ENCODE results near the gene ZNF609.
"Not testable (repeated sequence)": the region's sequence is repeated elsewhere in the genome, so short reads cannot be mapped to it uniquely, and the experiment has no call there.

Gene ZNF609

GRCh38 chr15:64630396-64631107 lies 170.2 kb downstream of the ZNF609 start:
- no peak for DNase-seq

GRCh38 chr15:64632639-64633038 lies 172.3 kb downstream of the ZNF609 start:
- not testable (repeated sequence) for DNase-seq

DNA sequence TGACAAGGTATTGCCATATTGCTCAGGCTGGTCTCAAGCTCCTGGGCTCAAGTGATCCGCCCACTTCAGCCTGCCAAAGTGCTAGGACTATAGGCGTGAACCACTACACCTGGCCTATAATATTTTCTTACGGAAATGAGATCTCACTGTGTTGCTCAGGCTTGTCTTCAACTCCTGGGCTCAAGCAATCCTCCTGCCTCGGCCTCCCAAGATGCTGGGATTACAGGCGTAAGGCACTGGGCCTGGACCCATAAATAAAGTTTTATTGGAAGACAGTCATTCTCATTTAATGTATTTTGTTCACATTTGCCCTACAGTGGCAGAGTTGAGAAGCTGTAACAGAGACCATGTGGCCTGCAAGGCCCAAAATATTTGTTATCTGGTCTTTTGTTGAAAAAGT lies 173.0 kb downstream of the ZNF609 start:
- no peak for DNase-seq

DNA sequence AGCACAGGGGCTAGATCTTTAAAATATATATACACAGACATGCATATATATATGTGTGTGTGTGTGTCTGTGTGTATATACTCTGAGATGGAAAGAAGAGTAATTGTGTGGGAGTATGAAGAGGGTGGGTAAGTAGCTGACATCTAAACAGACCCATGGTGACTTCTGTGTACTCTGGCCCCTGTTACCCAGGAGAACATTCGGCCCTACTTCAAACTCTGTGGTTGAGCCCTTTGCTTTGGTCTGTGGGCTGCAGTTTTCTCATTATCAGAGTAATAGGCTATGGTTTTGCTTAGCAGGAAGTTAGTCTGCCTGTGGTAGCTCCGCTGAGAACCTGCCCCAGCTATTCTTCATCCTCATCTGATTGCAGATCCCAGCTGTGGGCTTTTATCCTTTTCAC lies 173.6 kb downstream of the ZNF609 start:
- peak; percentile 49 for DNase-seq

DNA sequence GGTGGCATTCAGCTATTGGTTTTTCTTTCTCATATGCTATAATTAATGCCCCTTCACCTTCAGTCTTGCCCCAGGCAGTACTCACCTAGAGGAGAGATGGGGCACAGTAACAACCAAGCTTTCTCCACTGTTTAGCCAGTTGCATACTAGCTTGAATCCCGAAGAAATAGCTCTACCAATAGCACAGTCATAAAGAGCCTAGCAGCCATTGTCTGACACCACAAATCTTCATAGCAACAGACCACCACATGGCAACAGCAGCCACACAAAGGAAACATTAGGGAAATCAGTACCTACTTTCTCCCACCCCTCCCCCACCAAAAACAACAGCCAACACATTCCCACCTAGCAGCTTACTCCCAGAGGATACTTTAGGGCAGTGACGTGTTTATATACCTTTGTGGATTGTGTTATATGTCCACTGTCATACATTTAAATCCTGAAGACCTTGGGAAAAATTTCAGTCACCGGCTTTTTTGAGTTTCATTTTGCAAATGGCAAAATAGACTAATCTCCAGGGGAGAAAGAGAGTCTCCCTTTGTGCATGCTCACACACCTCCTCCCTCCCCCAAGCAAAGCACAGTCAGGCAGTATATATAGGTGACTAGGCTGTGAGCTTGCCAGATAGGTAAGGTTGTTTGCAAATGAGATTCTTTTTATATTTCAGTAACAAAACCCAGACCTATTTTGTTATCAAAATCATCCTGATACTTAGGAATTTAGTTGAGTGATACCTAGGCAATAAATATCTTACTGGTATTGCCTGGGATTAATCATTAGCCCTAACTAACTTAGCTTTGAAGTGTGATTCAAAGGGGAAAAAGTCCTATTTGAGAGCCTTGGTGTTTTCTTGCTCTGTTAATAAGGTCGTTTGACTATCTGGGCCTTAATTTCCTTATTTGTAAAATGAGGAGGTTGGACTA lies 174.5 kb downstream of the ZNF609 start:
- peak; percentile 64 for DNase-seq

DNA sequence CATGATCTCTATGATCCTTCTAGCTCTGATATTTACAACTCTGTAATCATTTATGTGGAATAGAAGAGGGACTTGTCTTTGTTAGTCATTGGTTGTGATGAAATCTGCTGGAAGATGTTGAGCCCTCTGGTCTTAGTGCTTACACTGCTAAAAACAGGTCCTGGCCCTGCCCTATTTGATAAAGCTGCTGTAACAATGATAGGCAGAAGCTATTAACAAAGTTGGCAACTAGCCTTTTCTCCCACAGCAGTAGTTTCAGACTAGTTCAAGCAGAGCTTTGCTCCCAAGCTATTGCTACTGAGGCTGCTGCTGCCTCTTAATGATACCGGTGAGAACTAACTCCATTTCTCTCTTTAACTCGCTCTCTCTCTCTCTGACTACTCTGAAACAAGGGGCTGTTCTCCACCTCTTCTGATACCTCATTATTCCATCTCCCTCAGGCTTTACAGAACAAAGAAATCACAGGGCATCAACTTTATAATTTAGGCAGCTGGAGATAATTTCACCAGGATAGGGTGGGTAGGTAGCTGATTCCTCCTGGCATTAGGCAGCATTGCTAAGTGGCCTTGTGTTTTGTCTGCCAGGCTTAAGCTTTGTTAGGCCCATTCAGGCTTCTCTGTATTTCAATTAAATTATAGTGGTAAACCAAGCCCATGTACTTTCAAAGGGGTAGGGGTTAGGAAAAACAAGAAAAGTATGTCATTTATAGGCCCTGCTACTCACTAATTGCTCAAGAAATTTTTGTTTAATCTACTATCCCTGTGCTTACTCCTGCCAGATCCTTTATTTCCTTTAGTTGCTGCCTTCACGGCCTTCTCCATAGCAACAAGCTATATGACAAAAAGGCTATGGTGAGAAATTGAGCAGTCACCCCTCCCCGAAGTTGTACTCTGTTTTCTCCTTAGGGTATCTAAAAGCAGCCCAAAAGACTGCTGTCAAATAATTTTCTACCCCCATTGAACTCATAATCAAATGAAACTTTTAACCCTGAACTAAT lies 175.4 kb downstream of the ZNF609 start:
- DNase-seq: peak; percentile 82

DNA sequence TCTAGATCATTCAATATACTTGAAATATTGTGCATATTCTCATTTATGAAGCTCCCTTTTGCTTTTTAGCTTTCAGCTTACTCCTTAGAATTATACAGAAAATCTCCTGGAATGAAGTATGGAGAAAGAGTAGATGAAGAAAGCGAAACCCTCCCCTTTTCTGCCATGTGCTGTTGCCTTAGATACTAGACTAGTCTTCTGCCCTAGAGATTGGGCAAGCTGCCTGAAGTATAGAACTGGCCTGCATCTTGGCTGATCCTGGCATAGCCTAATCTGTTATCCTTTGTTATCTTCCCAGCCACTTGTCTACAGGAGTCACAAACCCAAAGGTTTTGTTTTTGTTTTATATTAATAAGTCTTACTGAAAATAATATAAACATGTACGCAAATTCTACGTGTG lies 176.2 kb downstream of the ZNF609 start:
- no peak for DNase-seq

- DNase-seq: no peak
These were observed 177.0 kb downstream of the ZNF609 start for GRCh38 chr15:64637412-64637811.

- not testable (repeated sequence) for DNase-seq
These were observed 179.4 kb downstream of the ZNF609 start for GRCh38 chr15:64639744-64640143.

- no peak for DNase-seq
These were observed 179.9 kb downstream of the ZNF609 start for GRCh38 chr15:64640146-64640871.

GRCh38 chr15:64642875-64643274 lies 182.5 kb downstream of the ZNF609 start:
- DNase-seq: no peak

- DNase-seq: no peak
These were observed 183.3 kb downstream of the ZNF609 start for GRCh38 chr15:64643685-64644084.

DNA sequence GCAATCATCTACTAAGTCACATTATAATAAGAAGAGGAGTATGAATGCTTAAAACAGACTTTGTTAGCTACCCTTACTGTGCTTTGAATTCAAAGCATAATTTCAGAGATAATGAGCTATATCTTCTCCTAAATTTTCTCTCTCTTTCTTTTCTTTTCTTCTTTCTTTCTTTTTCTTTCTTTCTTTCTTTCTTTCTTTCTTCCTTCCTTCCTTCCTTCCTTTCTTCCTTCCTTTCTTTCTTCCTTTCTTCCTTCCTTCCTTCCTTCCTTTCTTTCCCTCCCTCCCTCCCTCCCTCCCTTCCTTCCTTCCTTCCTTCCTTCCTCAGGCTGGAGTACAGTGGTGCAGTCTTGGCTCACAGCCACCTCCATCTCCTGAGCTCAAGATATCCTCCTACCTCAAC lies 184.4 kb downstream of the ZNF609 start:
- not testable (repeated sequence) for DNase-seq

- no peak for DNase-seq
These were observed 185.6 kb downstream of the ZNF609 start for GRCh38 chr15:64645995-64646394.

DNA sequence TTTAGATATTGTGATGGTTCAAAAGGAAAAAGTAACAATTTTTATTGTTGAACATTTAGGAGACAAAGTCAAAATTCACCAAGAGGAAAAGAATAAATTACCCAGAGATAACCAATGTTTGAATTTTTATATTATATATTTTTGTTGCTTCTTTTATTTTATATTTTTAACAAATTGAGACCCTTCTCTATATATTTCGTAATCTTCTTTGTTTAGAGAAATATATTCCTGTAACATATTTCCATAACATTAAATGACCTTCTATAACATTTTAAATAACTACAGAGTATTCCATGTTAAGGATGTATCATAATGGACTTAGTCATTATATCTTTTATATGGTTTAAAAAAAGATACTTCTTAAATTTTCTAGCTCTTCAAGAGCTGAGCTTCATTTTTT lies 187.0 kb downstream of the ZNF609 start:
- no peak for DNase-seq

GRCh38 chr15:64650552-64650951 lies 190.2 kb downstream of the ZNF609 start:
- no peak for DNase-seq

GRCh38 chr15:64651601-64652191 lies 191.3 kb downstream of the ZNF609 start:
- no peak for DNase-seq

DNA sequence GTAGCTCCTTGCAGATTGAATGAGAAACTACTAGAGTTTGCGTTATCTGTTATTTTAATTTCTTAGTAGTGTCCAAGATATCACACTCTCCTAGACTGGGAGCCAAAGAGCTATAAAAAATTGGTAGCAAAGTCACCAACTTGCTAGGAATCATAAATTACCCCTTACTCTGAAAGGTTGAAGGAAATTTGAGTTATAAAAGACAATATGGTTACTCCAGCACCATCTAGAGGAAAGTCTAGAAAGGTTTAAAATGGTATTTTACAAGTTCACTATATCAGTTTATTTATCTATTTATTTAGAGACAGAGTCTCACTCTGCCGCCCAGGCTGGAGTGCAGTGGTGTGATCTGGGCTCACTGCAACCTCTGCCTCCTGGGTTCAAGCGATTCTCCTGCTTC lies 193.4 kb downstream of the ZNF609 start:
- DNase-seq: no peak

DNA sequence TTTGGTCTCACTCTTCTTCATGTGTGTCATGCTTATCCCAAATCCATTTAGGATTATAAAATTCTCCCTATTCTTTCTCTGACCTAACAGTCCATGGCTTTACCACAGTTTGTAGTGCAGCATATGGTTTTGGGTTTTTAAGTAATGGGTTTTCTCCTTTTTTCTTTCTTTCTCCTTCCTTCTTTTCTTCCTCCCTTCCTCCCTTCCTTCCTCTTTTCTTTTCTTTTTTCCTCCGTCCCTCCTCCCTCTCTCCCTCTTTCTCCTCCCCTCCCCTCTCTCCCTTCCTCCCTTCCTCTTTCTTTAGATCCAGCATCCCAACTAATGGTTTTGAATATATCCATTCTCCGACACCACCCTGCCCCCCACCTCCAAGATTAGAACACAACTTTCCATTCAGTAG lies 196.1 kb downstream of the ZNF609 start:
- no peak for DNase-seq

- DNase-seq: no peak
These were observed 204.8 kb downstream of the ZNF609 start for GRCh38 chr15:64665179-64665578.

DNA sequence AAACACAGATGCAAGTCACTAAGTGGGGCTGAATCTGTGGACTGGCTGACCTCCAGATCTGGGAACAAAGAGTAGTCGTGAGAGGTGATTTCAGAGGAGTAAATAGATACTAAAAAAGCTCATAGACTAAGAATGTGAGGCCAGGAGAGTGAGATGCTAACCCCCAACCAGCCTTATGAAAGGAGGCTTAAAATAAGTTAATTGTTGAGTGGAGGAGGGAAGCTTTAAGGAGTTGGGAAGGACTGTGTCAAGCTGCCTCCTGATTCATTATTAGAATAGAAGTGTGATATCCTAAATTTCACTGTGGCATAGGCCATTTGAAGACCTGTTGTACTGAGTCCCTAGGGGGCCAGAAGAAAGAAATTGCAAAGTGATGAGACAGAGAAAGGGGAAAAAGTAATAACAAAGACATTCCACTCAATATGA lies 207.4 kb downstream of the ZNF609 start:
- DNase-seq: no peak

GRCh38 chr15:64673866-64674265 lies 213.5 kb downstream of the ZNF609 start:
- DNase-seq: no peak

All from NCI-H2081 treated with DMSO at 0.1 percent for 48 hours (cell line).